AG04450 (cell line): ENCODE results near the gene OPN4. TPM values are rescaled to one million over a fixed set of nuclear protein-coding genes. Genes with fewer than 3 reads are reported as not detected.

Experiments
- CTCF ChIA-PET: fragments of 300-600, 350-600 bp; formaldehyde crosslinking; extraction: SDS; loops from one replicate; lab custom pipeline; 2022; ENCODE audit warnings: antibody characterized with exemption, inconsistent platforms; lab: Charles Lee
- POLR2A ChIA-PET: fragments of 350-600 bp; formaldehyde crosslinking; extraction: SDS; loops from one replicate; lab custom pipeline; 2021; ENCODE audit warnings: antibody characterized with exemption, inconsistent platforms; lab: Yijun Ruan, JAX
- DNase-seq: peaks from one replicate; pipeline ENCODE4 v3.0.0-alpha.2; 2011; ENCODE audit warnings: low read depth, low spot score
- H3K27ac ChIP-seq: one replicate; pipeline ENCODE4 v1.5.1; 2012; ENCODE audit warnings: low read depth, low read length, control low read depth
- H3K27me3 ChIP-seq: one replicate; pipeline ENCODE4 v1.6.0; 2012; ENCODE audit warnings: low read length; ENCODE audit not compliant: control insufficient read depth, insufficient read depth
- H3K4me3 ChIP-seq: 2 replicates; pipeline ENCODE4 v1.5.1; 2011; ENCODE audit warnings: mild to moderate bottlenecking, low read depth, low read length, control low read depth
- H3K9me3 ChIP-seq: 2 replicates; pipeline ENCODE4 v1.5.1; 2012; ENCODE audit warnings: low read length; ENCODE audit not compliant: control insufficient read depth, insufficient read depth
- CTCF ChIP-seq: IDR thresholded peaks from 2 replicates; pipeline ENCODE4 v1.5.1; 2011; ENCODE audit warnings: low read depth, low read length, control low read depth, inconsistent platforms
- polyA plus RNA-seq: library from polyadenylated mRNA; depleted of rRNA; stranded (reverse); fragments of >200 nt; gene quantifications from 2 replicates; pipeline ENCODE4 v1.2.3, GENCODE V29; 2011

Gene OPN4
- polyA plus RNA-seq, 1 experiment, result not detected

GRCh38 chr10:86692023-86692514 lies 37.7 kb downstream of the OPN4 start:
- Histone ChIP-seq H3K4me3 (no peak overlapping the region), H3K9me3 (peaks cover 1% of the 10 kb centered on the region; the same call in 1 of the 2 replicates), H3K27me3 (peaks cover 2% of the 10 kb centered on the region), H3K27ac (no peak overlapping the region)
- no peak for TF ChIP-seq CTCF
- ChIA-PET POLR2A (no interaction called here), CTCF (interaction anchor here (1.5 to 4.6 kb wide), 3 partner anchors 9 to 246 kb away, joined by 3 to 72 read pairs (median 41); no protein-coding TSS in a partner anchor)
- DNase-seq, result no peak

- no peak for DNase-seq
- ChIA-PET POLR2A (interaction anchor here (0.9 kb wide), 1 partner anchor 208 kb away, joined by 3 read pairs; no protein-coding TSS in a partner anchor), CTCF (interaction anchor here (0.6 to 4.6 kb wide), 18 partner anchors 10 to 268 kb away, joined by 3 to 72 read pairs (median 4); partner anchors contain the start of gene LDB3)
- Histone ChIP-seq H3K27ac (no peak overlapping the region), H3K27me3 (peaks cover 2% of the 10 kb centered on the region), H3K9me3 (no peaks in the 10 kb centered on the region), H3K4me3 (no peak overlapping the region)
- TF ChIP-seq CTCF, result no peak
These were observed 38.3 kb downstream of the OPN4 start for GRCh38 chr10:86692664-86693063.

- Histone ChIP-seq H3K4me3 (no peak overlapping the region), H3K27me3 (peaks cover 2% of the 10 kb centered on the region), H3K27ac (no peak overlapping the region), H3K9me3 (no peaks in the 10 kb centered on the region)
- POLR2A ChIA-PET, result interaction anchor here (0.9 kb wide), 1 partner anchor 207 kb away, joined by 3 read pairs; no protein-coding TSS in a partner anchor
- no peak for DNase-seq
- CTCF ChIA-PET, result interaction anchor here (0.6 to 4.6 kb wide), 32 partner anchors 9 to 273 kb away, joined by 3 to 72 read pairs (median 4); partner anchors contain the start of gene LDB3
- TF ChIP-seq CTCF, result no peak
These were observed 38.9 kb downstream of the OPN4 start for GRCh38 chr10:86693275-86693674.

GRCh38 chr10:86693721-86694369 lies 39.5 kb downstream of the OPN4 start:
- ChIA-PET POLR2A (interaction anchor here (0.9 kb wide), 1 partner anchor 207 kb away, joined by 3 read pairs; no protein-coding TSS in a partner anchor), CTCF (interaction anchor here (0.7 to 4.6 kb wide), 36 partner anchors 9 to 272 kb away, joined by 3 to 72 read pairs (median 4); partner anchors contain the start of gene LDB3)
- H3K27ac ChIP-seq, result no peak overlapping the region

More at GRCh38 chr10:86693721-86694369, 39.5 kb downstream of the OPN4 start:
- Histone ChIP-seq H3K9me3 (no peaks in the 10 kb centered on the region), H3K27me3 (peaks cover 2% of the 10 kb centered on the region), H3K4me3 (no peak overlapping the region)
- no peak for DNase-seq
- TF ChIP-seq CTCF, result peak; percentile 84
